Activated CD4-positive, alpha-beta T cell treated with anti-CD3 and anti-CD28 coated beads, Interleukin-2, amount 50 U/mL, for 16 hours (primary cell): ENCODE measurements around the gene TUBB6.
A peak's percentile ranks its signal among the peaks of the same experiment; 100 is the strongest.

ENCODE experiments used
- DNase-seq: peaks from one replicate; pipeline ENCODE4 v3.0.0-alpha.2; 2020

Gene TUBB6

GRCh38 chr18:12315911-12316310 lies 7.9 kb downstream of the TUBB6 start:
- DNase-seq: no peak

DNA sequence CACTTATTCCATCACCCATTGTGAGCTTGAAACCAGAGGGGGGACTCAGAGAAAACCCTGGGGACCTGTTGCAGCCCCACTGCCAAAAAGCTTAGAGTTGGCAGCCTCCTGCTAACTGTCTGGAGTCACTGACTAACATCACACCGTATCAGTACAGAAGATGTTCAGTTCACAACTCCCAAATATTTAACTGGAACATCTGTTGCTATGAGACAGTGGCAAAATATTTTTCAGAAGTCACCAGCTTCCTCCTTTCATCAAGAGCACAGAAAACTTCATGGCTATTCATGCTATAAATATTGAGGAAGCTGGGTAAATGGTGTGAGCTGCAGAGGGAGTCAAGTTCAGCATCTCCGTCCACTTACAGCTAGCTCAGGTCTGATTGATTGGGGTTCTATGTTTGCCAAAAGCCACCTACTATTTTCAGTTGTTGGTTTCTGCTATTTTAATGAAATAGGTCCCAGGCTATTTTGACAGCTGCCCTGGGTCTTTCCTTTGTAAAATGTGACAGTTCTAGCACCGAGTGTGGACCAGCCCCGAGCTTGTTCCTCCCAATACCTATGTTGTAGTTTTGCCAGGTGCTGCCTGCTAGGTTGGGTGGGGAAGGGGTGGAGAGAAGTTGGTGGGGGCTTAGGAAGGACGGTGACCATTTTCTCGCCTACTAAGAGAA lies 9.8 kb downstream of the TUBB6 start:
- no peak for DNase-seq

- no peak for DNase-seq
These were observed 10.3 kb downstream of the TUBB6 start for GRCh38 chr18:12318334-12318697.

DNA sequence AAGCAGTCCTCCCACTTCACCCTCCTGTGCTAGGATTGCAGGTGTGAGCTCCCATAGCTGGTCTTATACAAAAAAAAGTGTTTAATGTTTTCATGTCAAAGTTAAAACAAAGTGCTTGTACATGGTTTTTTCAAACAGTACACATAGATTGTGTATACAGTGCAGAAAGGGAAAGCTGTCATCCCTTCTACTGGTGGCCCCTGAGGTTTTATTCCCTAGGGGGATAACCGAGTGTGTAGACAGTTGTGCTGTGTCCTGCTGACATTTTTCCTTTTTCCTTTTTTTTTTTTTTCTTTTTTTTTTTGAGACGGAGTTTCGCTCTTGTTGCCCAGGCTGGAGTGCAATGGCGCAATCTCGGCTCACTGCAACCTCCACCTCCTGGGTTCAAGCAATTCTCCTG lies 10.8 kb downstream of the TUBB6 start:
- DNase-seq: no peak

GRCh38 chr18:12321333-12321732 lies 13.3 kb downstream of the TUBB6 start:
- DNase-seq: no peak

GRCh38 chr18:12324991-12325725 lies 17.1 kb downstream of the TUBB6 start:
- no peak for DNase-seq

DNA sequence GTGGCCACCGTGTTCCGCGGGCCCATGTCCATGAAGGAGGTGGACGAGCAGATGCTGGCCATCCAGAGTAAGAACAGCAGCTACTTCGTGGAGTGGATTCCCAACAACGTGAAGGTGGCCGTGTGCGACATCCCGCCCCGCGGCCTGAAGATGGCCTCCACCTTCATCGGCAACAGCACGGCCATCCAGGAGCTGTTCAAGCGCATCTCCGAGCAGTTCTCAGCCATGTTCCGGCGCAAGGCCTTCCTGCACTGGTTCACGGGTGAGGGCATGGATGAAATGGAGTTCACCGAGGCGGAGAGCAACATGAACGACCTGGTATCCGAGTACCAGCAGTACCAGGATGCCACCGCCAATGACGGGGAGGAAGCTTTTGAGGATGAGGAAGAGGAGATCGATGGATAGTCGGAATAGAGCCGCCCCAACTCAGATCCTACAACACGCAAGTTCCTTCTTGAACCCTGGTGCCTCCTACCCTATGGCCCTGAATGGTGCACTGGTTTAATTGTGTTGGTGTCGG lies 17.7 kb downstream of the TUBB6 start:
- DNase-seq: no peak

DNA sequence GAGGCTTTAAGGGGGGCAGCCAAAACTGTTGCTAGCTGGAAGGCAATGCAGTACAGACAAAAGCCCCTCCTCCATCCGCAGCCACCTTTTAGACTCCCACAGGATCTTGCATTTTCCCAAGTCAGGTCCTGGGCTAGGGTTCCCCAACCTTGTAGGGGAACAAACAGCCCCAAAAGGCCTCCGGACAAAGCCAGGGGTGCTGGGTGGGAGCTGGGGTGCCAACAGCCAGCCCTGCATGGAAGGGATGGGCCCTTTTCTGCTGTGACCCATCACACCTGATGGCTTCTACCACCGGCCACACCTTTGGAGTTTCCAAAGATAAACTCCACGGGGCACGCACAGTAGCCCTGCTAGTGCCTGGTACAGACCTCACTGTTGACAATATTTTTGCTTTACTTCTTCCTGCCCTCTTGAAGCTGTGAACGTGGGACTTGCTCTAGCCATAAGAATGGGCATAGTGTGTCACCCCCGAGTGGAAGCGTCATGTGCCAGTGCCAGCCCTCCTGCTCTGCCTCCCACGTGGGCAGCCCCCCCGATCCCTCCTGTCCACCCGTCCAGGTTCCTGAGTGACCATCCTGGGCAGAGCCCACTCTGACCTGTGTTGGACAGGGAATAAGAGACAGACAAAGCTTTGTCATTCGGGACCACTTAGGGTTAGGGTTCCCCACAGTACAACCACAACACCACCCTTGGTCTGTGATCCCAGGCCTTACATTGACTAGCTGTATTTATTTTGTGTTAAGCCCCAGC lies 18.8 kb downstream of the TUBB6 start:
- DNase-seq: no peak

DNA sequence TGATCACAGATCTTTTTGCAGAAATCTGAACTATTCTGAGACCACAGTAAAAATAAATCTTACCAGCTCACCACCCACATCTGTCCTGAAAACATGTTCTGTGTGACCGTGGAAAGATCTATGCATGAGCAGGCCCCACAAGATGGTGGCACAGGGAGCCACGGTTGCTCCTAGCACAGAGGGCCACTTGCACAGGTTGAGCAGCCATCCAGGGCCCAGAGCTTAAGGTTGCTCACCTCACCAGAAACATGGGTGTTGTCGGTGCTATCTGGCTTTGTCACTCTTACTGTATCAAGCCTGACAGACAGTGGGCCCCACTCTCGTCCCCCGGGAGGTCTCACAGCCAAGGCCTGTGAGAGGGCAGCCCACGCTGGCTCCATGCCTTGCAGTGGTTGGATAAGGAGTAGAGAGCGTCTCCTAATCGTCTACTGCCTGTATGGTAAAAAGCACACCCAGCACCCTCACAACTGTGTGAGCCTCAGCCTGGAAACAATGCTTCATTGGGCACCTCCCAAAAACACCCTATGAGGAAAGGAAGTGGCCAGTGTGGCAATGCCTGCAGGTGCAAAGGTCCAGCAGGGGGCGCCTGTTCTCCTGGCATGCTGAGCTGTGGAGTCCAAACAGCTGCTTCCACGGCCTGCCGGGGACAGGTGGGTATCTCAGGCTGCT lies 19.6 kb downstream of the TUBB6 start:
- peak; percentile 80 for DNase-seq

DNA sequence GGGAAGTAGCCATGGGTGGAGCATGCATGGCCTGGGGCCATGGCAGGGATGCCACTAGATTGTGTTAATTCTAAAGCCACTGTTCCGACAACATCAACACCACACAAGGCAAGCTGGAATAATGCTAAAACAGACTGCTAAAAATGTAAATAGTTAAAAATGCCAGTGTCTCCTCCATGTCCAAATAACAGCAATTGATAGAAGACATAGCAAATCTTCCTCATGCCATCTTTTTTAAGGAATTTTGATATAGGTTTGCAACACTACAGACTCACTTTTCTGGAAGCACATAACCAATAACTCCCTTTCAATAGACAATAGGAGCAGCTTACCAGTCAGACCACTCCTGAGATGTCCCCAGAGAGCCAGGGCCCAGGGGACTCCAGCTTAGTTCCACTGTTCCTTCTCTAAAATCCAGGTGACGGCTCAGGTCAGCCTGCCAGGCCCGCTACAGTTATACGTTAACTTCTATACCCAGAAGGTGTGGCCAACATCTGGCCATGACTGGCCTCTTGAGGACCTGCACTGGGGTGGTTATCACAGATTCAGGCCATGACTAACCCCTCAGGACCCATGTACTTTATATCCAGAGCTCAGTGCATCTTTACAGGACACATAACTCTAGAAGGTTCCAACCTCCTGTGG lies 20.3 kb downstream of the TUBB6 start:
- DNase-seq: no peak

- DNase-seq: no peak
These were observed 21.2 kb downstream of the TUBB6 start for GRCh38 chr18:12329125-12329698.

GRCh38 chr18:12330766-12331165 lies 22.7 kb downstream of the TUBB6 start:
- DNase-seq: no peak

DNA sequence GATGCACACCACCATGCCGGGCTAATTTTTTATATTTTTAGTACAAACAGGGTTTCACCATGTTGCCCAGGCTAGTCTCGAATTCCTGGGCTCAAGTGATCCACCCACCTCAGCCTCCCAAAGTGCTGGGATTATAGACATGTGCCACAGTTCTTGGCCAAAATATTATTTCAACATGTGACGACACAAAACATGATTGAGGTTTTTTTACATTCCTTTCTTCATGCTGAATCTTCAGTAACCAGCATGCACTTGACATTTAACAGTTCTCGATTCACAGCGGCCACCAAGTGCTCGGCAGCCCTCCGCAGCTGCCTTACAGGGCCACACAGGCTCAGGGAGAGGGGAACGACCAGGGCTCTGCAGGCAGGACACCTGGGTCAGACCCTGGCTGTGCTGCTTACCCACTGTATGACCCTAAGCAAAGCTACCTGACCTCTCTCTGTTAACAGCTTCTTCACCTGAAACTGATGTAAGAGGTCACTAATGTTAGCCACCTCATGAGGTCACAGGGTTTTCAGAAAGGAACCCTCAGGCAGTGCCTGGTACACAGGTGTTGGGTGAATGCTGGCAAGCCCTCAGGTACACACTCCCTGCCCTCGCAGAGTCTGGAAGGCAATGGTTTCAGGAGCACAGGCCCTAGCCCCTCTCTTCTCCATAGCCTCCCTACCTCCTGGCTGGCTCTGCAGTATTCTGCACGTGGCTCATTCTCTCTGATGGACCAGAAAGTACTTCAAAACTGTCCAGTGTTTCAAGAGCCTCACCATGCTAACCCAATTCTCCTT lies 25.7 kb downstream of the TUBB6 start:
- DNase-seq: no peak

DNA sequence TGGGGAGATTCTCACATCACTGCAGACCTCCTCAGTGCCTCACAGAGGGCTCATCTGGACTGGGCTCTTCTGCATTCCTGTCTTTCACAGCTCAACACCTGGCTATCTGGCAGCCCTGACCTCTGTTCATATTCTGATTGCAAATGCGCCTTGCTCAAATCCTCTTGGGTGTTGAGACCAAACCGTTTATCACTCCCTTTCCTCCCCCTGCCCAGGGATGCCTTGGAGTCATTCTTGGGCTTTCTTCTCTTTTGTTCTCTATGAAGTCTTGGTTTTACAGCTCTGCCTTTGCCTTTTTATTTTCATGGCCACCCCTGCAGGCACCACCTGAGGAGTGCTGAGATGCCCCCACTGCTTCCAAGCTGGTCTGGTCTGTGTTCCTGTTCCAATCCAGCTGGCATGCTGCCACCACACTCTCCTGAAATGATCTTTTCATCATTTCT lies 26.3 kb downstream of the TUBB6 start:
- no peak for DNase-seq

- no peak for DNase-seq
These were observed 26.8 kb downstream of the TUBB6 start for GRCh38 chr18:12334863-12335262.

- no peak for DNase-seq
These were observed 27.5 kb downstream of the TUBB6 start for GRCh38 chr18:12335503-12335902.

DNA sequence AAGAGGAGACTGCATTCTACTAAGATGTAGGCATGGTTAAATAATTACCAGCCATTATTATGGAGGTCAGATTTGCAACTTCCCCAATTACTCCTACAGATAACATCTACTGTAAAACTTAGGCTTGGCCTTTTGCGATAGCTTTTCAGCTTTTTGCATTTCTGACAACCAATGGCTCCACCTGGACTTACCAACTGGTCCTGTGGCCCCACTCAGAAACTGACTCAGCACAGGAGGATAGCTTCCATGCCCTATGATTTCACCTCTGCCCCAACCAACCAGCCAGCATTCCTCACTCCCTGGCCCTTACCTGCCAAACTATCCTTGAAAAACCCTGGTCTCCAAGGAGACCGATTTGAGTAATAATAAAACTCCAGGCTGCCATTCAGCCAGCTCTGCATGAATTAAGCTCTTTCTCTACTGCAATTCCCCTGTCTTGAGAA lies 28.2 kb downstream of the TUBB6 start:
- no peak for DNase-seq

DNA sequence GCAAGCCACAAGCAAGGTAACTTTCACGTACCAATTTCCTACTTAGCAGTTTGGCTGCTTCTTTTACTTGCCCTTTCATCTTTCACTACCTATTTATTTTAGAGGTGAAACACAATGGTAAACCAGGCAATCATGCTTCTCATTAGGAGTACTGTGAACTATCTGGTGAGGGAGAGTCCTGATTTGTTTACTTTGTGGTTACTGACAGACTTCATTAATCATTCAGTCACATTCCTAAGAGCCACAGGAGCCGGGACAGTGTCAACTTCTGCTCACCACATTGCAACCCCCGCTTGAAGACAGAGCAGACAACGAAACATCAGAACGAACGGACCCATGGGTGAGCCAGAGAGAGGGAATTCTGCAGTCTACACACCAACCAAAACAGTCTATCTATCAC lies 28.8 kb downstream of the TUBB6 start:
- DNase-seq: no peak

- DNase-seq: no peak
These were observed 30.3 kb downstream of the TUBB6 start for GRCh38 chr18:12338382-12338781.

- no peak for DNase-seq
These were observed 33.1 kb downstream of the TUBB6 start for GRCh38 chr18:12340945-12341660.

- DNase-seq: no peak
These were observed 34.6 kb downstream of the TUBB6 start for GRCh38 chr18:12342661-12343060.
